Right hindlimb (tissue), 1 donor: ENCODE results near the gene HNRNPA1.
"Not testable (repeated sequence)": the region's sequence is repeated elsewhere in the genome, so short reads cannot be mapped to it uniquely, and the experiment has no call there.

Experiments used
- DNase-seq: peaks from one replicate; pipeline ENCODE4 v3.0.0-alpha.2; 2018

HNRNPA1 gene

GRCh38 chr12:54300225-54300731 is 19.8 kb downstream of the HNRNPA1 start:
- no peak for DNase-seq

- DNase-seq = peak; percentile 70
Measured at GRCh38 chr12:54300732-54301427, 20.4 kb downstream of the HNRNPA1 start, which contains the start of gene NFE2. NFE2 (minus strand) TSS chr12:54301015; CDS start chr12:54295248, 5,767 bp downstream.

- DNase-seq = no peak
Measured at GRCh38 chr12:54301428-54302048, 21.0 kb downstream of the HNRNPA1 start.

- DNase-seq = no peak
Measured at GRCh38 chr12:54303640-54304039, 23.1 kb downstream of the HNRNPA1 start.

- DNase-seq = peak; percentile 37
Measured at GRCh38 chr12:54304187-54304810, 23.8 kb downstream of the HNRNPA1 start.

GRCh38 chr12:54306925-54307741 is 26.6 kb downstream of the HNRNPA1 start:
- DNase-seq = peak; percentile 56

- no peak for DNase-seq
Measured at GRCh38 chr12:54311051-54311450, 30.5 kb downstream of the HNRNPA1 start.

- DNase-seq = not testable (repeated sequence)
Measured at GRCh38 chr12:54312309-54312708, 31.8 kb downstream of the HNRNPA1 start.

- DNase-seq = no peak
Measured at GRCh38 chr12:54321363-54321762, 40.8 kb downstream of the HNRNPA1 start.

GRCh38 chr12:54324617-54325441 is 44.3 kb downstream of the HNRNPA1 start, which contains the start of gene COPZ1:
COPZ1 (plus strand) TSS chr12:54325131; CDS start chr12:54325164, 33 bp downstream.
- DNase-seq = peak; percentile 99

GRCh38 chr12:54325442-54326109 is 45.0 kb downstream of the HNRNPA1 start:
- DNase-seq = not testable (repeated sequence)

- DNase-seq = no peak
Measured at GRCh38 chr12:54328595-54329337, 48.2 kb downstream of the HNRNPA1 start.

GRCh38 chr12:54329759-54330158 is 49.2 kb downstream of the HNRNPA1 start:
- DNase-seq = no peak

GRCh38 chr12:54330442-54330841 is 49.9 kb downstream of the HNRNPA1 start:
- no peak for DNase-seq

GRCh38 chr12:54331461-54331860 is 50.9 kb downstream of the HNRNPA1 start:
- DNase-seq = no peak

- no peak for DNase-seq
Measured at GRCh38 chr12:54333420-54334034, 53.0 kb downstream of the HNRNPA1 start.
